Stimulated activated naive B cell treated with anti-CD40 and anti-IgM and Interleukin-4, amounts not matched to agents 10 μg/mL and 1 μg/mL and 100 μg/mL, for 72 hours (primary cell): Measurements from ENCODE around the gene PLEKHG1.

Source experiments
- ATAC-seq, 2 donors: fragments of 150-1000 bp; cut with Tn5 transposase; replicated peaks; 2 replicates each; pipeline ENCODE4 v1.10.0; 2021; ENCODE audit warnings: moderate library complexity in 1 of 2
- DNase-seq: peaks from one replicate; pipeline ENCODE4 v3.0.0; 2021
- H3K27ac Mint-ChIP-seq: one replicate; pipeline ENCODE4 v1.8.0; 2022; ENCODE audit warnings: mild to moderate bottlenecking, mixed read lengths
- H3K27me3 Mint-ChIP-seq, 2 donors: one replicate each; pipeline ENCODE4 v1.8.0; 2022; ENCODE audit warnings: mixed read lengths in 2 of 2
- H3K36me3 Mint-ChIP-seq, 2 donors: one replicate each; pipeline ENCODE4 v1.8.0; 2022; ENCODE audit warnings: mixed read lengths in 2 of 2, mild to moderate bottlenecking in 1 of 2
- H3K4me1 Mint-ChIP-seq, 2 donors: one replicate each; pipeline ENCODE4 v1.8.0; 2022; ENCODE audit warnings: mixed read lengths in 2 of 2, mild to moderate bottlenecking in 1 of 2
- H3K4me3 Mint-ChIP-seq, 2 donors: one replicate each; pipeline ENCODE4 v1.8.0; 2022; ENCODE audit warnings: mild to moderate bottlenecking in 2 of 2, mixed read lengths in 2 of 2, moderate library complexity in 1 of 2
- H3K9me3 Mint-ChIP-seq, 2 donors: one replicate each; pipeline ENCODE4 v1.8.0; 2022; ENCODE audit warnings: mixed read lengths in 2 of 2, mild to moderate bottlenecking in 1 of 2

PLEKHG1 gene

DNA sequence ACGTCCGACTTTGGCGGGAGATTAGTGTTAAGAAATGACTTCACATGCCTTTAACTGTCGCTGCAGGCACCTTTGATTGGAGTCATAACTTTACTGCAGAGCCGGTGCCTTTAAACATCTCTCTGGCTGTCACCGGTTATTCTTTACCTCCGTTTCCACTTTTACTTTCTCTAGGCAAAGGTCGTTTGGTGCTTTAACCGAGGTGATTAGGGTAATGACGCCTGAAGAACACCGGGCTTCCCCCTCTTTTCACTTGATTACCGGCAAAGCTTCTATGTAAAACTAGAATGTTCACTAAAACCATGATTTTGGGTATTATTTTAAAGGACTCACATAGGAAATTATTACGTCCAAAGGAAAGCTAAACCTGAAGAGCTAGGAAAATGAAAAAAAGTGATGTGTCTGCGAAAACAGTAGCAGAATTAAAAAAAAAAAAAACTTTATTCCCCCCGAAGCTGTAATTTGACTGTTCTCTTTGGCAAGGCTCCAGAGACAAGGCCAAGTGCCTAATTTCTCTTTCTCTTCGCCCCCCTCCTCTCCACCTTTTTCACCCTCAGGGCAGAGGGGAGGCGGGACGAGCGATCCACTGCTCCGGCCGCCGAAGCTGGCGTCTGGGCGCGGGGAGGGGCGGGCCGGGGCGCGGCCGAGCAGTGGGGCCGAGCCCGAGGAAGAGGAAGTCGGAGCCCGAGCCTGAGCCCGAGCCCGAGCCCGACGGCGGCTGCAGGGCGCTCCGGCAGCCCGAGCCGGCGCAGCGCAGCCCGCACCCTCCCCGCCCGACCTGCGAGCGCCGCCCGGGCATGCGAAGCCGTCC lies at the start of gene PLEKHG1:
Gene PLEKHG1 (plus strand): TSS at position 687 of the 811 bp plus-strand sequence. CDS start 133,797 bp downstream, outside the sequence.
- Mint-ChIP-seq H3K36me3 (peaks cover 2 to 10% of the 10 kb centered on the region in 2 donors), H3K27ac (peak within 1 kb of the TSS; percentile 99), H3K4me1 (peaks cover 33 to 53% of the 10 kb centered on the region in 2 donors), H3K27me3 (no peaks in the 10 kb centered on the region), H3K4me3 (peak within 1 kb of the TSS; percentile 96 to 100), H3K9me3 (no peaks in the 10 kb centered on the region)
- ATAC-seq (peak; percentile 67 to 70), DNase-seq (peak; percentile 74)

DNA sequence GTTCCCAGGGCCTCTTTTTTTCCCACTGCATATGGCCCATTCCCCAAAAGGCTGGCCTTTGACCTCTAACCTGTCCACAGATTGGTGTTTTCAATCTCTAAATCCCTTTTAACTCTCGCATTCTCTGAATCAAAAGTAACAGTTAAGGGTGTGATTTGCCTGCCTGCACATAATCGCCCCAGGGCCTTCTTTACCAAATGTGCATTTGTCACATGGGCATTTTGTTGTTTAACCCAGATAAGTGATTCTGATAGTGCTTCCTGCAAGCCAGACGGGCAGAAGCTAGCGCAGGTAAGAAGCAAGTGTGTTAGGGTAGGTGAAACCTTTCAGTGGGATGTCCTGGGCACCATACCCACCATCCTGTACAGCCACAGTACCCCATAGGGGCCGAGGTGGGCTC lies 49.4 kb upstream of the PLEKHG1 start:
- DNase-seq (no peak), ATAC-seq (no peak)
- Mint-ChIP-seq H3K9me3 (peaks cover 0 to 5% of the 10 kb centered on the region in 2 donors), H3K4me1 (peaks cover 0 to 7% of the 10 kb centered on the region in 2 donors), H3K27ac (no peak overlapping the region), H3K36me3 (no peaks in the 10 kb centered on the region), H3K4me3 (no peak overlapping the region), H3K27me3 (peaks cover 17 to 50% of the 10 kb centered on the region in 2 donors)

DNA sequence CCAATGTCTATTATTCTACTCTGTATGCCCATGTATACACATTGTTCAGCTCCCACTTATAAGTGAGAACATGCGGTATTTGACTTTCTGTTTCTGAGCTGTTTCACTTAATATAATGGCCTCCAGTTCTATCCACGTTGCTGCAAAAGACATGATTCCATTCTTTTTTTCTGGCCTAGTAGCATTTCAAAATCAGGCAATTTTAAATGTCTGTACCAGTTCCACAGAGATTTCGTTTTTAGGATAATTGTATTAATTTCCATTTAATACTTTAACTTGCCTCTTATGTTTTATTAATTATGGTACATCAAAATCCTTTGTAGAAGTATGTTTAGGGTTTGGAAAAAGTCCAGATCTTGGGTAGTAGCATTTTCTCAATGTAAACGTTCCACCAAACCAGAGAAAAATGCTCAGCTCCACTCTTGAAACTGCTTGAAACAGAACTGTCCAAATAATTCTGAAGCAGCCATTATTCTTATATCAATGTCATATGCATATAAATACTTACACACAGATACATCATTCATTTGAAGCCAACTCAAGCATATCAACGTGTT lies 42.6 kb upstream of the PLEKHG1 start:
- no peak for DNase-seq

DNA sequence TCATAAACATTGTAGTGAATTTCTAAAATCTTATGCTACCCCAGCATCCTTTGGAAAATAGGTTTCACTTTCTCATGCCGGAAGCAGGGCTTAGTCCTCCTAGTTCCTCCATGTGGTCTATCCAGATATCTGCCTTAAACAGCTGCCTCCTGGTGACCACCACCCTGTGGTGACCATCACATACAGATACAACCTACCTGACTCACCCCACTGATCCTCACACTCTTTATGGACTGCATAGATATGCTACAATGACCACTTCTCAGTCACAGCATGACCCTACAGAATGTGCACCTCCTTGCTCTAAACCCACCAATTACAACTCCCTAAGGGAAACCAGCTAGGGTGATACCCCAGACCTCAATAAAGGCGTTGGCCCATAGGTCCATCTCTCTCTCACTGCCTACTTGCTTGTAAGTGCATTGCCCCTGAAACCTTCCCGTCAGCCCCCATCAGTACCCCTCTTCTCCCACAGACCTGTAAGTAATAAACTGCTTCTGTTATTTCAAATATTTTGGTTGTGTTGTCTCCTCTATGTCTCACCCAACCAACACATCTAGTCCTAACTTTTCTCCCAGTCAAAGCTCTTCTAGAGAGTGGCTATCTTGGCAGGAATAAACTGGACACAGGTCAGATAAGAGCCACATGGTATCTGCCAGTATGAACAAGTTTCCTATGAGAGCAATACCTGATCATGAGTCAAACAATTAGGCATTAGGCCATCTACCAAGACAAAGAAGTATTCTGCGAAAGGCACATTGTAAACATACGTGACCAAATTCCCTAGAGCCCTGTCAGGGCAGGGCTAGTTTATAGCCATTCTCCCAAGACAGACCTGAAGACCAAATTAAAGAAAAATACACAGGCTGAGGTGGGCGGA lies 39.4 kb upstream of the PLEKHG1 start:
- no peak overlapping the region for H3K27ac Mint-ChIP-seq
- peaks cover 7 to 8% of the 10 kb centered on the region in 2 donors for H3K9me3 Mint-ChIP-seq
- H3K4me1 Mint-ChIP-seq, result no peaks in the 10 kb centered on the region
- DNase-seq, result no peak
- peaks cover 14 to 18% of the 10 kb centered on the region in 2 donors for H3K27me3 Mint-ChIP-seq
- H3K36me3 Mint-ChIP-seq, result peaks cover 6 to 7% of the 10 kb centered on the region in 2 donors
- no peak for ATAC-seq
- no peak overlapping the region for H3K4me3 Mint-ChIP-seq

More for the DNA sequence above, 42.6 kb upstream of the PLEKHG1 start:
- H3K27me3 Mint-ChIP-seq, result peaks cover 15 to 28% of the 10 kb centered on the region in 2 donors
- no peak for ATAC-seq
- no peaks in the 10 kb centered on the region for H3K4me1 Mint-ChIP-seq
- peaks cover 7 to 12% of the 10 kb centered on the region in 2 donors for H3K9me3 Mint-ChIP-seq
- H3K4me3 Mint-ChIP-seq, result no peak overlapping the region
- peaks cover 6 to 7% of the 10 kb centered on the region in 2 donors for H3K36me3 Mint-ChIP-seq
- no peak overlapping the region for H3K27ac Mint-ChIP-seq

DNA sequence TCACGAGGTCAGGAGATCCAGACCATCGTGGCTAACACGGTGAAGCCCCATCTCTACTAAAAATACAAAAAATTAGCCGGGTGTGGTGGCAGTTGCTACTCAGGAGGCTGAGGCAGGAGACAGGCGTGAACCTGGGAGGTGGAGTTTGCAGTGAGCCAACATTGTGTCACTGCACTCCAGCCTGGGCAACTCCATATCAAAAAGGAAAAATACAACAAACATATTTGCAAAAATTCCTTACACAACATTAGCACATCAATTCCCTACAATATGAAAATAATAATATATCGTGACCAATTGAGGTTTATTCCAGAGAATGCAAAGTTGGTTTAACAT lies 38.8 kb upstream of the PLEKHG1 start:
- H3K9me3 Mint-ChIP-seq, result peaks cover 7 to 8% of the 10 kb centered on the region in 2 donors
- H3K4me3 Mint-ChIP-seq, result no peak overlapping the region
- no peak overlapping the region for H3K27ac Mint-ChIP-seq
- H3K4me1 Mint-ChIP-seq, result no peaks in the 10 kb centered on the region
- peaks cover 14 to 18% of the 10 kb centered on the region in 2 donors for H3K27me3 Mint-ChIP-seq
- DNase-seq (no peak), ATAC-seq (no peak)
- peaks cover 6 to 7% of the 10 kb centered on the region in 2 donors for H3K36me3 Mint-ChIP-seq

DNA sequence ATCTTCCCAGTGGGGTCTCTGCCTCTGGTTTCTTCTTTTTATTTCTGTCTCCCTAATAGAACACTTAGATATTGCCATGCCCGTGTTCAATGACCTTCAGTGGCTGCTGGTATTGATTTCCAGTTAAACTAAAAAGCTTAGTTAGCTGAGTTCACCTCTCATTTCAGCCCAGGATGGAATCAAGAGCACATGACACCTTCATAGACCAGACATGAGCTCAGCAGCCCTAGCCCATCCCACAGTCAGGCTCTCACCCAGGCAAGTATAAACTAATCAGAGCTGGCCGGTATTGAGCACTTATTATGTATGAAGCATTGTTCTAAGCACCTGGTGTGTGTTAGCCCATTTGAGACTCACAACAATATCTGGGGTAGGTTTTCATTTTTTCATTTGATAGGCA lies 33.7 kb upstream of the PLEKHG1 start:
- Mint-ChIP-seq H3K4me1 (peaks cover 0 to 15% of the 10 kb centered on the region in 2 donors), H3K9me3 (peaks cover 0 to 1% of the 10 kb centered on the region in 2 donors), H3K36me3 (no peaks in the 10 kb centered on the region), H3K4me3 (no peak overlapping the region), H3K27ac (no peak overlapping the region), H3K27me3 (peaks cover 15 to 18% of the 10 kb centered on the region in 2 donors)
- ATAC-seq, result no peak
- DNase-seq, result no peak

DNA sequence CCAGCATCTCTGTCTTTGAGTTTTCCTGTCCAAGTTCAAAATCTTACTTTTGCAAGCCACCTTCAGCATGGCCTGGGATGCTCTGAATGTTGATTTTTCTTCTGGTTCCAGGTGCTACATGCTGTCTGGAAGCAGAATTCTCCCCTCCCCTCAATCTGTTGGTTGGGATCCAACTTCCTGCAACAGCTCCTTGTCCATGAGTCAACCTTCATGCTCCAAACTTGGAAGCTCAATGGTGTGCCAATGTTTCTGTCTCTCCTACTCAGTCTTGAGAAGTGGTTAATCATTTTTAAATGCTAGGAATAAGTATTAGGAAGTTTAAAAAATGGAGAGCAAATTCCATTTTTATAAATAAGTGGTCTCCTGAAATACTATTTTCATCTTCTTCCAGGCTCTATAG lies 33.2 kb upstream of the PLEKHG1 start:
- no peak overlapping the region for H3K27ac Mint-ChIP-seq
- no peaks in the 10 kb centered on the region for H3K36me3 Mint-ChIP-seq
- ATAC-seq (no peak), DNase-seq (no peak)
- peaks cover 15 to 18% of the 10 kb centered on the region in 2 donors for H3K27me3 Mint-ChIP-seq
- peaks cover 0 to 15% of the 10 kb centered on the region in 2 donors for H3K4me1 Mint-ChIP-seq
- peaks cover 0 to 1% of the 10 kb centered on the region in 2 donors for H3K9me3 Mint-ChIP-seq
- no peak overlapping the region for H3K4me3 Mint-ChIP-seq

DNA sequence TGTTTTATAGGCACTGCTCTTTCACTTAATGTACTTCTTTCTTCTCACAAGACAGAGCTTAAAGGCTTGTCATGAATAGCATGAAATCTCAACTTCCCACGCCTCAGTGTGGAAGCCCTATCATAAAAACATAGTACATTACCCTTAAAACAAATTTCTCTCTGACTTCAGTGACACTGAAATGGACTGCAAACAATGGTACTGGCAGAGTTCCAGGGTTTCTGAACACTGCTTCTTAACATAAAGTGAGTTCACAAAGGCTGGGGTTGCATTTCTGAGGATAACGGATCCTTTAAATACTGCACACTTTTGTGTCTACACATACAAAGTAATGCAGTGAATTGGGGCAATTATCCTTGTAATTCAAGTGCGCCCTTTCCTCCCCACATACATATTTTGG lies 32.3 kb upstream of the PLEKHG1 start:
- Mint-ChIP-seq H3K36me3 (no peaks in the 10 kb centered on the region), H3K4me3 (no peak overlapping the region), H3K27me3 (peaks cover 19 to 20% of the 10 kb centered on the region in 2 donors), H3K4me1 (peaks cover under 1 to 18% of the 10 kb centered on the region in 2 donors), H3K9me3 (peaks cover 0 to under 1% of the 10 kb centered on the region in 2 donors), H3K27ac (no peak overlapping the region)
- ATAC-seq (no peak), DNase-seq (no peak)

DNA sequence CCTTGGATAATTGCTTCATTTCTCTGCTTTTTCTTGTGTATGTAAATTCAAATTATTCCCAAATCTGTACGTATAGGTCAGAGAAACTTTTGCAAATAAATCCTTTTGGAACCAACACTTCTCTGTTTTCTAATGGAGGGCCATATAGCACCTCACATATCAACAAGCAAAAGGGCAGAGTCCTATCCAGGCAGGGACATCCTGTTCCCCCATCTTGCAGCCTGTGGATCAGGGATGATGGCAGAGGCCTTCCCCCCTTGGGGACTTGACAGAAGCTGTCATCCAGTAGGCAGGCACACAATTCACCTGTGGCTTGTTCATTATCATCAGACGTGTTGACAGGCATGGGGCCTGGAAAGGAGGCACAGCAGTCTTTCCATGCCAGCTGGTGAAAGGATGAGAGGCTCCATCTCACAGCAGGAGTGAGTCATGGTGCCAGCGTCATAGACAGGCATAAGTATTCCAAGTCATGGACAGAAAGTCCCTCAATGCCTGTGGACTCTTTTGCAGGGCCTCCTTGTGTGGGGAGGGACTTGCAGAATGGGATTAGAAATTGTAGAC lies 31.8 kb upstream of the PLEKHG1 start:
- Mint-ChIP-seq H3K27me3 (peaks cover 24% of the 10 kb centered on the region in 2 donors), H3K4me3 (no peak overlapping the region), H3K4me1 (peaks cover 3 to 23% of the 10 kb centered on the region in 2 donors), H3K36me3 (no peaks in the 10 kb centered on the region), H3K9me3 (no peaks in the 10 kb centered on the region), H3K27ac (no peak overlapping the region)
- ATAC-seq (no peak), DNase-seq (no peak)

DNA sequence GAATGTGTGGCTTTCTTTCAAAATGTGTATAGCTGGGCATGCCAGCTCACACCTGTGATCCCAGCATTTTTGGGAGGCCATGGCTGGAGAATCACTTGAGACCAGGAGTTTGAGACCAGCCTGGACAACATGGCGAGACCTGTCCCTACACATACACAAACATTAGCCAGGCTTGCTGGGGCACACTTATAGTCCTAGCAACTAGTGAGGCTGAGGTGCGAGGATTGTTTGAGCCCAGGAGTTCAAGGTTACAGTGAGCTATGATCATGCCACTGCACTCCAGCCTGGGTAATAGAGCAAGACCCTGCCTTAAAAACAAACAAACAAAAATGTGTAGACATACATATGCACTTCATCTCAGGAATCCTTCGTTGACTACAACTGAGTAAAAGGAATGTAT lies 31.1 kb upstream of the PLEKHG1 start:
- no peak overlapping the region for H3K4me3 Mint-ChIP-seq
- H3K27me3 Mint-ChIP-seq, result peaks cover 27 to 30% of the 10 kb centered on the region in 2 donors
- ATAC-seq (no peak), DNase-seq (no peak)
- H3K36me3 Mint-ChIP-seq, result no peaks in the 10 kb centered on the region
- H3K27ac Mint-ChIP-seq, result no peak overlapping the region
- H3K4me1 Mint-ChIP-seq, result peaks cover 9 to 29% of the 10 kb centered on the region in 2 donors
- H3K9me3 Mint-ChIP-seq, result no peaks in the 10 kb centered on the region

DNA sequence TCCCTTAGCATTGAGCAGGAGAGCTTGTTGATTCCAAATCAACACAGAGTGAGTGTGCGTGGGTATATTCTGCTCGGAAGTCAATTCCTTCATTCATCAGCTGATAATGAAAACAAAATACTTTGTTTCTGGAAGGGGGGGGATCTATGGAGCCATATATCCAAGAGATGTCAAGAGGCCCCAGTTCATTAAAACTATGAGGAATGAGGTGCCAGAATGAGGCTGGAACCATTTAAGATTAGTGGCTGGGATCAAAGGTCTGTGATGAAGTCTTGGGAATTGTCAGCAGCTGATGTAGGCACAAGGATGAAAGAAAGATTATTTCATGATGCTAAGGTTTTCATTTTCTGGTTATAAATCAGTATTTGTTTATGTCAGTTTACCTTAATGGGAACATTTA lies 30.5 kb upstream of the PLEKHG1 start:
- Mint-ChIP-seq H3K9me3 (no peaks in the 10 kb centered on the region), H3K4me1 (peaks cover 14 to 35% of the 10 kb centered on the region in 2 donors), H3K4me3 (no peak overlapping the region), H3K27ac (no peak overlapping the region), H3K36me3 (no peaks in the 10 kb centered on the region), H3K27me3 (peaks cover 27 to 34% of the 10 kb centered on the region in 2 donors)
- ATAC-seq (no peak), DNase-seq (no peak)

DNA sequence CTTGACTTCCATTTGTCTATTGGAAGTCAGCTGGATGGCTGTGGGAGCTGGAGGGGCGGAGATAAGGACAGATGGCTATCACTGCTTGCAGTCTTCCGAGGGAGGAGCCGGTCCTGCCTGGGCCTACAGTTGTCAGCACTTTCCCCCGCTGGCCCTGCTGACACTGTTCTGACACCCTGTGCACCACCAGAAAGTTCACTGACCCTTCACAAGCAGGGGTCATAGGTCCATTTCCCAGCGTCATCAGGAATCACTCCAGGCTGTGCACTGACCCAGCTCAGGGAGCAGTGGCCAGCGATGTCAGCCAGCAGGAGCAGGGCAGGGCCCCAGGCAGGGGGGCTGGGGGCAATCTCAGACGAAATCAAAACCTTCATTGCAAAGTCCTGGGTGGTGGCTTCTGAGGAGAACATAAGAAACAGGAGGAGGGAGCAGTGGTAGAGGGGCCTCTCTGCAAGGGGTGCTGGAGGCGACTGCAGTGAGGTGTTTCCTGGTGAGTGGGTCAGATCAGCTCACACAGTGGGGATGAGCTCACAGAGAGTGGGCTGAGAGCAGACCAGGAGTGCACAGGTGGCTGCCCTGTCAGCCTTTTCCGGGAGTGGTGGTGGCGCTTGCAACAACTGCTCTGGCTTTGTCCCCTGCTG lies 26.5 kb upstream of the PLEKHG1 start:
- Mint-ChIP-seq H3K27ac (peak overlapping the region; percentile 14), H3K27me3 (peaks cover 44 to 61% of the 10 kb centered on the region in 2 donors), H3K4me1 (peaks cover 26 to 49% of the 10 kb centered on the region in 2 donors), H3K4me3 (no peak overlapping the region), H3K9me3 (no peaks in the 10 kb centered on the region), H3K36me3 (no peaks in the 10 kb centered on the region)
- ATAC-seq, result no peak
- DNase-seq, result no peak

DNA sequence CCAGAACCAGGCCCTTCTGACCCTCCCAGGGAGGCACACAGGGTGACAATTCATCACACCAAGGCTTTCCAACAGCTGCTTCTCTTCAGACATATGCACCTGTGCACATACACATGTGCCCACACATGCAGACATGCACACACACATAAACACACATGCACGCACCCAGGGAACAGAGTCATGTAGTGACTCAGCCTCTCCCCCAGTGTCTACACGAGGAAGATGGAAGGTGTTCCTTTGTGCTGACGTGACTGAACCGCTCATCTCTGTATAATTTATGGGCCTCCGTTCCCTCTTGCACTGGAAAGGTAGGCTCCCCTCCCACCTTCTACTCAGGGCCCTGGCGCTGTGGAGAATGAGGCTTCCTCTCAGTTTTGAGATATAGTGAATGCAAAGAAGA lies 23.8 kb upstream of the PLEKHG1 start:
- H3K9me3 Mint-ChIP-seq, result no peaks in the 10 kb centered on the region
- H3K27me3 Mint-ChIP-seq, result peaks cover 33 to 55% of the 10 kb centered on the region in 2 donors
- ATAC-seq (no peak), DNase-seq (no peak)
- no peaks in the 10 kb centered on the region for H3K36me3 Mint-ChIP-seq
- peaks cover 26 to 41% of the 10 kb centered on the region in 2 donors for H3K4me1 Mint-ChIP-seq
- peak overlapping the region; percentile 67 for H3K27ac Mint-ChIP-seq
- H3K4me3 Mint-ChIP-seq, result no peak overlapping the region
